ENCODE measurements around the gene GALT.
"Not testable (repeated sequence)": the region's sequence is repeated elsewhere in the genome, so short reads cannot be mapped to it uniquely, and the experiment has no call there.

Gene GALT

GRCh38 chr9:34638138-34638445 lies 8.4 kb upstream of the GALT start:
- H3K27ac ChIP-seq, result peak overlapping the region; percentile 79
- no peak for TF ChIP-seq CTCF (conservative IDR thresholded peaks at IDR 0.05; ENCODE audit: low read depth)
- DNase-seq (ENCODE audit: low spot score), result no peak
- ChIA-PET POLR2A (ENCODE audit: low non-redundant PET) (interaction anchor here (0.6 to 1.3 kb wide), 2 partner anchors 9 to 14 kb away, joined by 3 to 5 read pairs; partner anchors contain the start of genes GALT and IL11RA), CTCF (interaction anchor here (0.6 to 1.4 kb wide), 4 partner anchors 9 to 441 kb away, joined by 3 to 7 read pairs (median 4); partner anchors contain the start of genes FANCG and GALT)

- ChIA-PET POLR2A (ENCODE audit: low non-redundant PET) (interaction anchor here (0.6 to 0.7 kb wide), 2 partner anchors 35 to 517 kb away, joined by 9 to 11 read pairs; no protein-coding TSS in a partner anchor), CTCF (interaction anchor here (0.6 to 1.0 kb wide), 2 partner anchors 236 to 1067 kb away, joined by 3 to 4 read pairs; no protein-coding TSS in a partner anchor)
- DNase-seq (ENCODE audit: low spot score); H3K27ac ChIP-seq: not testable (repeated sequence)
These were observed 7.2 kb upstream of the GALT start for GRCh38 chr9:34639322-34639721.

GRCh38 chr9:34642679-34643078 lies 3.8 kb upstream of the GALT start:
- DNase-seq (ENCODE audit: low spot score), result no peak
- CTCF ChIA-PET, result interaction anchor here (0.7 kb wide), 2 partner anchors 69 to 1523 kb away, joined by 3 read pairs; no protein-coding TSS in a partner anchor
- no peak overlapping the region for H3K27ac ChIP-seq
- no peak for TF ChIP-seq CTCF (conservative IDR thresholded peaks at IDR 0.05; ENCODE audit: low read depth)
- POLR2A ChIA-PET (ENCODE audit: low non-redundant PET), result no interaction called here

- H3K27ac ChIP-seq, result peak overlapping the region; percentile 3
- ChIA-PET CTCF (interaction anchor here (1.7 kb wide), 1 partner anchor 58 kb away, joined by 4 read pairs; no protein-coding TSS in a partner anchor), POLR2A (ENCODE audit: low non-redundant PET) (interaction anchor here (0.6 kb wide), 1 partner anchor 17 kb away, joined by 4 read pairs; no protein-coding TSS in a partner anchor)
- no peak for DNase-seq (ENCODE audit: low spot score)
- TF ChIP-seq CTCF (conservative IDR thresholded peaks at IDR 0.05; ENCODE audit: low read depth), result no peak
These were observed 1.6 kb upstream of the GALT start for GRCh38 chr9:34644766-34645314.

GRCh38 chr9:34647084-34647403 lies 569 bp downstream of the GALT start:
- no peak for TF ChIP-seq CTCF (conservative IDR thresholded peaks at IDR 0.05; ENCODE audit: low read depth)
- peak overlapping the region; percentile 89 for H3K27ac ChIP-seq
- no peak for DNase-seq (ENCODE audit: low spot score)
- CTCF ChIA-PET, result interaction anchor here (0.6 to 2.2 kb wide), 8 partner anchors 9 to 347 kb away, joined by 3 to 7 read pairs (median 5); partner anchors contain the start of gene SIGMAR1
- POLR2A ChIA-PET (ENCODE audit: low non-redundant PET), result interaction anchor here (1.4 to 1.5 kb wide), 2 partner anchors 9 to 18 kb away, joined by 4 to 5 read pairs; partner anchors contain the start of gene SIGMAR1

- H3K27ac ChIP-seq, result peak overlapping the region; percentile 89
- no peak for DNase-seq (ENCODE audit: low spot score)
- ChIA-PET POLR2A (ENCODE audit: low non-redundant PET) (interaction anchor here (0.7 kb wide), 1 partner anchor 11 kb away, joined by 3 read pairs; no protein-coding TSS in a partner anchor), CTCF (interaction anchor here (1.2 to 2.2 kb wide), 4 partner anchors 10 to 346 kb away, joined by 3 to 7 read pairs (median 4); partner anchors contain the start of gene SIGMAR1)
- TF ChIP-seq CTCF (conservative IDR thresholded peaks at IDR 0.05; ENCODE audit: low read depth), result no peak
These were observed 1.2 kb downstream of the GALT start for GRCh38 chr9:34647651-34648050.

- no peak for DNase-seq (ENCODE audit: low spot score)
- ChIA-PET POLR2A (ENCODE audit: low non-redundant PET) (no interaction called here), CTCF (interaction anchor here (1.8 kb wide), 1 partner anchor 15 kb away, joined by 6 read pairs; no protein-coding TSS in a partner anchor)
- no peak overlapping the region for H3K27ac ChIP-seq
- TF ChIP-seq CTCF (conservative IDR thresholded peaks at IDR 0.05; ENCODE audit: low read depth), result no peak
These were observed 2.2 kb downstream of the GALT start for GRCh38 chr9:34648673-34649072.

All from RWPE1 (cell line).